HG02759 (cell line): ENCODE data around the gene OTULIN.

Experiments used
- ATAC-seq: cut with Tn5 transposase; IDR thresholded peaks from one replicate; pipeline ENCODE4 v1.9.1; 2021; ENCODE audit warnings: mild to moderate bottlenecking, moderate library complexity; ENCODE audit not compliant: unreplicated experiment

OTULIN gene

GRCh38 chr5:14695152-14695551 lies 30.6 kb downstream of the OTULIN start:
- ATAC-seq, result no peak

GRCh38 chr5:14696057-14696456 lies 31.5 kb downstream of the OTULIN start:
- no peak for ATAC-seq

GRCh38 chr5:14696851-14697250 lies 32.3 kb downstream of the OTULIN start:
- ATAC-seq, result no peak

GRCh38 chr5:14698495-14698894 lies 34.0 kb downstream of the OTULIN start:
- ATAC-seq, result no peak

GRCh38 chr5:14699159-14699558 lies 34.6 kb downstream of the OTULIN start:
- ATAC-seq, result no peak

GRCh38 chr5:14699807-14700400 lies 35.4 kb downstream of the OTULIN start:
- ATAC-seq, result no peak

GRCh38 chr5:14700478-14701436 lies 36.2 kb downstream of the OTULIN start:
- ATAC-seq, result no peak

- no peak for ATAC-seq
These were observed 37.0 kb downstream of the OTULIN start for GRCh38 chr5:14701556-14701955.

- ATAC-seq, result no peak
These were observed 37.8 kb downstream of the OTULIN start for GRCh38 chr5:14702238-14702839.

- ATAC-seq, result no peak
These were observed 41.0 kb downstream of the OTULIN start for GRCh38 chr5:14705556-14705955.

GRCh38 chr5:14706615-14707021 lies 42.1 kb downstream of the OTULIN start:
- no peak for ATAC-seq

GRCh38 chr5:14707811-14708390 lies 43.4 kb downstream of the OTULIN start:
- no peak for ATAC-seq

GRCh38 chr5:14708551-14708950 lies 44.0 kb downstream of the OTULIN start:
- no peak for ATAC-seq

- ATAC-seq, result no peak
These were observed 45.9 kb downstream of the OTULIN start for GRCh38 chr5:14710313-14710994.

GRCh38 chr5:14712131-14712530 lies 47.6 kb downstream of the OTULIN start:
- no peak for ATAC-seq

- ATAC-seq, result no peak
These were observed 48.1 kb downstream of the OTULIN start for GRCh38 chr5:14712666-14713065.

- no peak for ATAC-seq
These were observed 49.2 kb downstream of the OTULIN start for GRCh38 chr5:14713476-14714390.

- no peak for ATAC-seq
These were observed 50.2 kb downstream of the OTULIN start for GRCh38 chr5:14714706-14715105.

GRCh38 chr5:14715481-14715880 lies 51.0 kb downstream of the OTULIN start:
- ATAC-seq, result no peak
